Measurements from ENCODE around the gene CLK3. TPM values are rescaled to one million over a fixed set of nuclear protein-coding genes. Genes with fewer than 3 reads are reported as not detected.

The CLK3 gene
- total and polyA plus RNA-seq, 2 of the 13 experiments (the other 11 are each of a cell fraction or from before 2014, with no cell fraction given), result 41.5 to 82.0 TPM

GRCh38 chr15:74620636-74621545 is 5.3 kb downstream of the CLK3 start (continued):
- TF ChIP-seq AHDC1 (CRISPR knock-in tag; IDR thresholded peaks at IDR 0.05; ENCODE audit: borderline replicate concordance) (no peak), ZNF275 (CRISPR knock-in tag; IDR thresholded peaks at IDR 0.05; ENCODE audit: borderline replicate concordance) (no peak), THAP11 (CRISPR knock-in tag; IDR thresholded peaks at IDR 0.05) (0 out of 2 replicates have a peak, but pooled peaks have one; percentile 28), NFRKB (IDR thresholded peaks at IDR 0.05) (no peak), ZFP91 (CRISPR knock-in tag; IDR thresholded peaks at IDR 0.05; ENCODE audit: borderline replicate concordance) (peak; percentile 49), SPEN (CRISPR knock-in tag; IDR thresholded peaks at IDR 0.05; ENCODE audit: low read depth) (no peak; the same call in 1 of the 2 replicates), POLR2G (IDR thresholded peaks at IDR 0.05; ENCODE audit: low read depth, low read length) (no peak; the same call in 1 of the 2 replicates), ZNF557 (CRISPR knock-in tag; IDR thresholded peaks at IDR 0.05) (no peak), REST (IDR thresholded peaks at IDR 0.05; ENCODE audit: borderline replicate concordance in 1 of 2, low read depth in 1 of 2, low read length in 2 of 2) (no peak), KLF11 (CRISPR knock-in tag; IDR thresholded peaks at IDR 0.05) (no peak), NBN (conservative IDR thresholded peaks at IDR 0.05) (no peak), NFE2 (CRISPR knock-in tag; IDR thresholded peaks at IDR 0.05) (no peak), POLR2AphosphoS5 (IDR thresholded peaks at IDR 0.05; ENCODE audit: low read depth, low read length) (no peak), ZNF343 (CRISPR knock-in tag; IDR thresholded peaks at IDR 0.05) (no peak), ZNF264 (CRISPR knock-in tag; IDR thresholded peaks at IDR 0.05) (no peak), MXD3 (CRISPR knock-in tag; IDR thresholded peaks at IDR 0.05) (0 out of 2 replicates have a peak, but pooled peaks have one; percentile 36)
